Suppressor macrophage (primary cell): ENCODE measurements around the gene NF2.
"Not testable (repeated sequence)": the region's sequence is repeated elsewhere in the genome, so short reads cannot be mapped to it uniquely, and the experiment has no call there.

ENCODE experiments used
- DNase-seq, 4 experiments: peaks; one replicate each; pipeline ENCODE4 v3.0.0-alpha.2; 2020 to 2022

The NF2 gene

DNA sequence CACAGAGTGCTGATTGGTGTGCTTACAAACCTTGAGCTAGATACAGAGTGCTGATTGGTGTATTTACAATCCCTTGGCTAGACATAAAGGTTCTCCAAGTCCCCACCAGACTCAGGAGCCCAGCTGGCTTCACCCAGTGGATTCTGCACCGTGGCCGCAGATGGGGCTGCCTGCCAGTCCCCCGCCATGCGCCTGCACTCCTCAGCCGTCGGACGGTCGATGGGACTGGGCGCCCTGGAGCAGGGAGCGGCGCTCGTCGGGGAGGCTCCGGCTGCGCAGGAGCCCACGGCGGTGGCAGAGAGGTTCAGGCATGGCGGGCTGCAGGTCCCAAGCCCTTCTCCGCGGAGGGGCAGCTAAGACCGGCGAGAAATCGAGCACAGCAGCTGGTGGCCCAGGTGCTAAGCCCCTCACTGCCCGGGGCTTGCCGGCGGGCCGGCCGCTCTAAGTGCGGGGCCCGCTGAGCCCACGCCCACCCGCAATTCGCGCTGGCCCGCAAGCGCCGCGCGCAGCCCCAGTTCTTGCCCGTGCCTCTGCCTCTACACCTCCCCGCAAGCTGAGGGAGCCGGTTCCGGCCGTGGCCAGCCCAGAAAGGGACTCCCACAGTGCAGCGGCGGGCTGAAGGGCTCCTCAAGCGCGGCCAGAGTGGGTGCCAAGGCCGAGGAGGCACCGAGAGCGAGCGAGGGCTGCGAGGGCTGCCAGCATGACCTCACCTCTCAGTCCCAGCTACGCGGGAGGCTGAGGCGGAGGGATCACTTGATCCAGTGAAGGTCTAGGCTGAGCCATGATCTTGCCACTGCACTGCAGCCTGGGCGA lies 5.4 kb upstream of the NF2 start:
- not testable (repeated sequence) for DNase-seq

DNA sequence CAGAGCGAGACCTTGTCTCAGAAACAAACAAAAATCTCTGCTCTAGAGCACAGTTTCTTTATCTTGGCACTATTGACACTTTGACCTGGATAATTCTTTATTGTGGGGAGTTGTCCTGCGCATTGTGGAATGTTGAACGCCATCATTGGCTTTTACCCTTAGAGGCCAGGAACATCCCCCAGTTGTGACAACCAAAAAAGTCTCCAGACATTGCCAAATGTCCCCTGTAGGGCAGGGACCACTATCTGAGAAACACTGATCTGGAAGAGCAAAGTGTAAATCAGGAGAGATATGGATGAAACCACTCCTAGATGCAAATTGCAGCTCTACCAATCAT lies 4.8 kb upstream of the NF2 start:
- no peak for DNase-seq

DNA sequence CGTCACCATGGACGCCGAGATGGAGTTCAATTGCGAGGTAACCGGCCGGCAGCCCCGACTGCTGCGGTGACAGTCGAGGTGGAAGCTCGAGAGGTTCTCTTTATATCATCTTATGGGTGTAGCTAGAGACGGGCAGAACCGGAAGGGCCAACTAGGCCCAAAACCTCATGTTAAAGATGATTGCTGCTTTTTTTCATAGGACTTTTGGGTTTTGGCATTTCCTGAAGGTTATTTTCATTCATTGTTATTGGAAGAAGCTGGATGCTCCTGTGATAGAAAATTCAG lies 585 bp downstream of the NF2 start:
- DNase-seq, result peak in 2 of 4 experiments; percentile 55 to 62

DNA sequence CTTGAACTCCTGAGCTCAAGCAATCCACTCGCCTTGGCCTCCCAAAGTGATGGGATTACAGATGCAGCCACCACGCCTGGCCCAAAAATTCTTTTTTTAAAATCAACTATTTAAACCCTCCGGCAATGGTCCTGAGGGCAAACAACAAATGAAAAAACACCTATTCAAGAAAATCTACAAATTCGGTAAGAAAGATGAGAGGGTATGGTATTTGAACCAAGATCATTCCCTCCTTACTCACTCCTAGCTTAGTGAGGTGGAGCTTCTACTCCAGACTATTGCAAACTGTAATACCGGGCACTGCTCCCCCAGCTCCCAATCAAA lies 2.1 kb downstream of the NF2 start:
- DNase-seq, result no peak

DNA sequence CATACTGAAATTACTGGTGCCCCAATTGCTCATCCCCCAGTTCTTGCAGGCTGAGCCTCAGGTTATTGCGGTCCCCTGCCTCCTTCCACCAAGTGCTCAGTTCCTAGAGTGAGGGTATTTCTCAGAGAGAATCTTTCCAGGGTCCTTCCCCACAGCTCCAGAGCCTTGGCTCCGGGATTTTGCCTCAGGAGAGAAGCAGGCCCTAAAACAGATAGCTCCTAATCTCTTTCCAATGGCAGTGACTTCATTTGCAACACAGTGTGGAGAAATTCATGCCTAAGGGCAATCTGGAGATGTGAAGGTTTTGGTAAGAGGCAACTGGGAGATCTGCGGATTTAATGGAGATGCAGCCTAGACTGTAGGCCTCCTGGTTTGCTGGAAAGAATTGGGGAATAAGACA lies 2.9 kb downstream of the NF2 start:
- DNase-seq, result no peak

DNA sequence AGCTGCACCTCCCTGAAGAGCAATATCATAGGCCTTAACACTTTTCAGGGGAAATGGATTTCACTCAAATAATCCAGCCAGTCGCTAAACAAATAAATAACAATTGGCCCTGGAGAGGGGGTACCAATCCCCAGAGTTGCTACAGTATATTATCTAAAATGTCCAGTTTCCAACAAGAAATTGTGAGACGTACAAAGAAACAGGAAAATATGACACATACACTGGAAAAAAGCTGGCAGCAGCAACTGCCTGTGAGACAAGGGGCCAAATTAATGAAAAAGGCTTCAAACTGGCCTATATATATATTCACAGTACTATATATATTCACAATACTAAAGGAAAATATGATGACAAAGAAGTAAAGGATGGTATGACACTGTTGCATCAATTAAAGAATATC lies 4.0 kb downstream of the NF2 start:
- DNase-seq, result no peak

DNA sequence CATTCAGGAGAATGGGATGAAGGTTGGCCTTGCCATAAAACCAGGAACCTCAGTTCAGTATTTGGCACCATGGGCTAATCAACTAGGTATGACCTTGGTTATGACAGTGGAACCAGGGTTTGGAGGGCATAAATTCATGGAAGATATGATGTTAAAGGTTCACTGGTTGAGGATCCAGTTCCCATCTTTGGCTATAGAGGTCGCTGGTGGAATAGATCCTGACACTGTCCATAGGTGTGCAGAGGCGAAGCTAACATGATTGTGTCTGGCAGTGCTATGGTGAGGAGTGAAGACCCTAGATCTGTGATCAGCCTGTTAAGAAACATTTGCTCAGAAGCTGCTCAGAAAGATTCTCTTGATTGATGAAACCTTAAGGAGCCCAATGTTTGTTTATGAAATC lies 5.7 kb downstream of the NF2 start:
- no peak for DNase-seq

DNA sequence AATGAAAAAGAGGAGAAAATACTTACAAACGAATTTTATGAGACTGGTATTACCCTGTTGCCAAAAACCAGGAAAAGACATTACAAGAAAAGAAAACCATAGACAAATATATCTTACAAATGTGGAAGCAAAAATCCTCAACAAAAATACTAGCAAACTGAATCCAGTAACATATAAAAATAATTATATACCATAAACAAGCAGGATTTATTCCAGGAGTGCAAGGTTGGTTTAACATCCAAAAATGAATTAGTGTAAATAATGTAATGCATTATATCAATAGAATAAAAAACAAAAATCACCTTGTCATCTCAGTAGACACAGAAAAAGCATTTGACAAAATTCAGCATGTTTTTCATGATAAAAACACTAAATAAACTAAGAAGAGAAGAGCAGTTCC lies 7.3 kb downstream of the NF2 start:
- no peak for DNase-seq

DNA sequence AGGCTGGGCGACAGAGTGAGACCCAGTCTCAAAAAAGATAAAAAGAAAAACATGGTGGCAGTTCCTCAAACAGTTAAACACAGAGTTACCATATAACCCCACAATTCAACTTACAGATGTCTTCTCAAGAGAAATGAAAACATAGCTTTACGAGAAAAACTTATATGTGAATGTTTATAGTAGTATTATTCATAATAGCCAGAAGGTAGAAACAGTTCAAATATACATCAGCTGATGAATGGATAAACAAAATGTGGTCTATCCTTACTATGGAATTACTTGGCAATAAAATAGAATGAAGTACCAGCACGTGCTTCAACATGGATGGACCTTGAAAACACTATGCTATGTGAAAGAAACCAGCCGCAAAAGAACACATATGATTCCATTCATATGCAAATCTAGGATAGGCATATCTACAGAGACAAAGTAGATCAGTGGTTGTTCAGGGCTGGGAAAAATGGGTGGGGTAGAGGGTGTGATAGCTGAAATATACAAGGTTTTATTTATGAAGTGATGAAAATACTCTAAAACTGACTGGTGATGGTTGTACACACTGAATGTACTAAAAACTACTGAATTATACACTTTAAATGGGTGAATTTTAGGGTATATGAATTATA lies 12.4 kb downstream of the NF2 start:
- no peak for DNase-seq

DNA sequence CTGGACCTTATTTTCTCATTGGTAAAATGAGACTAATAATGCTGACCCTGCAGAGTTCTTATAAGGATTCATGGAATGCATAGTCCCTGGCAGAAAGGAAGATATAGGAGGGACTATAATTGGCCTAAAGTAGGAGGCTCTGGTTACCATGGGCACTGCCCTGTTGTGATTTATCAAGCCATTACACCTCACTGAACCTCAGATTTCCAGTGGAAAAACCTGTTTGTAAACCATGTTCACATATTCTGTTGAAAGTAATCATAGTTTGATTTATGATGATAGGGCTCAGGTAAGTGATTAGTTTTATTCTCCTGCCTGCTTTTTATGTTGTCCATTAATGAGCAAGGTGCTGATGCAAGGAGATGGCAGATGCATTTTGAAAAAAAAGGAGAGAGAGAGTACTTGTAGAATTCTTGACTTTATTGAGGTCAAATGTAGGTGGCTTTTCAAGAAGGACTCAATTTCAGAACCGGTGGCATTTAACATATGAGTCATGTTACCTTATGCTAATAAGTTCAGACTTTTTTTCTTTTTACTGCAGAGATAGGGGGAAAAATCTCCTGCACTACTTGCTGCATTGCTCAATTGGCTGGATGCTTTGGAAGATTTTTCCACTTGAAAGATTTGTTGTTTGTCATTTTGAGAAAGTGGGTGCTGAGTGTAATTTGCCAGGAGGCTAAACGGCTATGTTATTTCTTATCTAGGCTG lies 14.6 kb downstream of the NF2 start:
- DNase-seq, result peak in 1 of 4 experiments; percentile 20

DNA sequence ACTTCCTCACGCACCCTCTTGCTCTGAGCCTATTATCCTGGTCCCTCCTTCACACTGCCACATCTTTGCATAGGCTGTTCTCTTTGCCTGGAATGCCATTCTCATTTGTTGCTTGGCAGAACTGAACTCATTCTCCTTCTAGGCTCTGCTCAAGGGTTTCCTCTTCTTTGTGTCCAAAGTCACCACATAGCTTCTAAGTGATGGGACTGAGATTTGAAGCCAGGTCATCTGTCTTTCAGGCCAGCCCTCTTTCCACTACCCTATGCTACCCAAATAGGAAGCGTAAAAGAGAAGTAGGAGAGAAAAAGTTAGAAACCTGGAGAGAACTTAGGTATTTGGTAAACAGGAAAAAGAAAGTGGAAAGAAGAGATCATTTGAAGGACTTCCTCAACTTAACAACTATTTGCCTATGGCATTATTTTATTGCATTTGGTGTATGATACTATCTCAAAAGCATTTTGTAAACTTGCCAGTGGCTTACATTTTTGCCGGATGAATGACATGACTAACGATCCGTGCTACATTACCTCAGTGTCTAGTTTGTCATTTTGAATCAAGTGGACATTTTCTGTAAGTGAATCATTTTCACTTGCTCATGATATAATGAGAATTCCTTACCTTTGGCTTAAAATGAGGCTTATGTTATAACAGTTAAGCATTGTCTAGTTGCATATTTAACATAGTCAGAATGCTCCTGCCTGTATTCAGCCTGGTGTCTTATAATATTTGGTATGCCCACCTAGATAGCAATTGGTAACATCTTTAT lies 18.5 kb downstream of the NF2 start:
- peak in 2 of 4 experiments; percentile 16 to 21 for DNase-seq

DNA sequence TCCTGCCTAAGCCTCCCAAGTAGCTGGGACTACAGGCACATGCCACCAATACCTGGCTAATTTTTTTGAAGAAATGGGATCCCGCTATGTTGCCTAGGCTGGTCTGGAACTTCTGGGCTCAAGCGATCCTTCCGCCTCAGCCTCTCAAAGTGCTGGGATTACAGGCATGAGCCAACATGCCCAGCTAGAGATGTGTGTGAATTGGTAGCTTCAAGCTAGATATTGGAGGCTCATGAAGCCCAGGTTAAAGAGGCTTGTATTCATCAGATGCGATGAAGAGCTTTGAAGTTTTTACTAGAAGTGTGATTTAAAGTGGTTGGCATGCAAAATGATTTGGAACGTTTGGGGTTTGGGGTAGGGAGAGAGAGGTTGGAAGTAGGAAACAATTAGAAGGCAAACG lies 19.6 kb downstream of the NF2 start:
- no peak for DNase-seq

DNA sequence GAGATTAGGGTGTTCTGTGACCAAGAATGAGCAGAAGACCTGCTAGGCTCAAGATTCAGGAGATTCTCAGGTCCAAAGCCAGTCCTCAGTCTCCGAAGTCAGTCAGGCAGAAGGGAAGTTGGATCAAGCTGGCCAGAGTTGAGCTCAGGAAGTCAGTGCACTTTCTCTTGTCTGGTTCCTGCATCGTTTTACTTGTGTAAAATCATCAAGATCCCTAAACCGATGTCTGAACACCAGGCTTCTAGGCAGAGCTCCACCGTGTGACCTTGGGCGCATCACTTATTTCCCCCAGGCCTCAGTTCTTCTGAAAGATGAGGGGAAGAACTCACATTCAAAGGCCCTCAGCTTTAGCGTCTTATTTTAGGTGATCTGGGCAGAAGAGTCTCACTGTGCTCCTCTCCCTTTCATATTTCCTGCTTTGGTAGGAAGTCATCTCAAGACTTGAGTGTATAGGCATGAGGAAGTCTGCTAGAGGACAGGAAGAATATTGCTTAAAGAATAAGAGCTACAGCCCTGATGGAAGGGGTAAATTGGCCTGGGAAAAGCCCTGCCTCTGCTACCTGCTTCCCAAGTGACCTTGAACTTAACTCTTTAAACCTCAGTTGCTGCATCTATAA lies 20.2 kb downstream of the NF2 start:
- DNase-seq, result peak; percentile 22 to 51 (median 37)

DNA sequence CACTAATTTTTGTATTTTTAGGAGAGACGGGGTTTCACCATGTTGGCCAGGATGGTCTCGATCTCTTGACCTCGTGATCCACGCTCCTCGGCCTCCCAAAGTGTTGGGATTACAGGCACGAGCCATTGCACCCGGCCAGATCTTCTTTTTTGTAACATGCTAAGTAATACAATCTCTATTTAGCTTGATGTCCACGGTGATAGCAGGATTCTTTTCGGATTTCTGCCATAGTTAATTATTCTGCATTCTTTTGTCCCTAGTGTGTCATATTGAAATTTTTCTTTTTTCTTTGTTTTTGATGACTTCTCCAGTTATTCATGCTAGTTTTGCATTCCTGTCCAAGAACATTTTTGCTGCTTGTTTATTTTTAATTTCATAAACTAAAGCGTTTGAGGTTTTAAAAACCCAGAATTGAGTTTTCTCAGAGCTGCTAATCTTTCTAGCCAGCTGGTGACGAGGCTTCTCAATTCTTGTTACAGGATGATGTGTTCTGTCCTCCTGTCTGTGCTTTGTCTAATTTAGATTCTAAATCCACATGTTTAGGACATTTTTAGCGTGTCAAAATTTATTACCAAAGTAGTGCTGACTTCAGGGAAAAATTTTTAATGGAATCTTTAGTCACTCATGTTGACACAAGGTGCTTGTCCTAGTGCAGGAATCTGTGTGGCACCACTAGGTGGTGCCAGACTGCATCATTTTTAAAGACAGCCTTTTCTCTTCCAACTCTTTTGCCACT lies 21.8 kb downstream of the NF2 start:
- DNase-seq, result peak; percentile 47 to 67 (median 60)

DNA sequence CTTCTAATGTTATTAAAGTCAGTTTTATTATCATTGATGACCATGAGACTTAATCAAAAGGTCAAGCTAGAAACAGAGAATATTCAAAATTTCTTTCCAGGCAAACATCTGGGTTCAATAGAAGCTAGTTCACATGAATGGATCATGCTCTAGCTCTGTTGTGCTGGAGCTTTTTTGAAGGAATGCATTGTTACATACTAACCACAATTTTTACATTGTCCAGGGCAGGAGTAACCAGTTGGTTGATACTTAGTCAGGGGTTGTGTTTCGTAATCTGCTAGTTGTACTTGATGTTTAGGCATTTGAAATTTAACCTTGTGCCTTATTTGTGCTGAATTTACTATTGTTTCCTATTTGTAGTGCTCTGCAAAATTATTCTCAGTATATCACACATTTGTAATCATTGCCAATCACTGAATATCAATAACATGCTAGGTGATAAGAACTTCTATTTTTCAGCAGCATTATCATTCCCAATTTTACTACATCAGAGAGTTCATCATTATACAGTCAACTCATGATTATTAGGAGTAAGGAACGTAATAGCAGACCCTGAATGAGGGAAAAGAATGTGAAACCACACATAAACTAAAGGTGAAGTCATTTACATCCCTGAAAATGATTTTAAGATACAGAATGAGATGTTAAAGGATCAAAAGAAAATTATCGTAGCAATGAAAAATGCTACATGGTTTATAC lies 23.2 kb downstream of the NF2 start:
- DNase-seq, result peak in 2 of 4 experiments; percentile 16 to 18

DNA sequence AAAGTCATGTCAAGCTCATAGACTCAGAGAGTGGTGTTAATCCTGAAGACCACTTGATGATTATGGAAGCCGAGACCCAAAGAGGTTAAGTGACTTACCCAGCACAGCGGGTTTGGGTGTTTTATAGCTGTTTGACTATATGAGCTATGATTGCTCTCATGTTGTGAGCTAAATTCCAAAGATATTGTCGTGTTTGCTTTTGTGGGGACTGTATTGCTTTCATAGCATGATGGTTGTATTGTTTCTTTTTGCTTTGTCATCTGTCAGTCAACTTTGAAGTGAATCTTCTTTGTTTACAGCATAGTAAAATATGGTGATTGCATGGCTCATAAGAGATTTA lies 23.7 kb downstream of the NF2 start:
- DNase-seq, result no peak

DNA sequence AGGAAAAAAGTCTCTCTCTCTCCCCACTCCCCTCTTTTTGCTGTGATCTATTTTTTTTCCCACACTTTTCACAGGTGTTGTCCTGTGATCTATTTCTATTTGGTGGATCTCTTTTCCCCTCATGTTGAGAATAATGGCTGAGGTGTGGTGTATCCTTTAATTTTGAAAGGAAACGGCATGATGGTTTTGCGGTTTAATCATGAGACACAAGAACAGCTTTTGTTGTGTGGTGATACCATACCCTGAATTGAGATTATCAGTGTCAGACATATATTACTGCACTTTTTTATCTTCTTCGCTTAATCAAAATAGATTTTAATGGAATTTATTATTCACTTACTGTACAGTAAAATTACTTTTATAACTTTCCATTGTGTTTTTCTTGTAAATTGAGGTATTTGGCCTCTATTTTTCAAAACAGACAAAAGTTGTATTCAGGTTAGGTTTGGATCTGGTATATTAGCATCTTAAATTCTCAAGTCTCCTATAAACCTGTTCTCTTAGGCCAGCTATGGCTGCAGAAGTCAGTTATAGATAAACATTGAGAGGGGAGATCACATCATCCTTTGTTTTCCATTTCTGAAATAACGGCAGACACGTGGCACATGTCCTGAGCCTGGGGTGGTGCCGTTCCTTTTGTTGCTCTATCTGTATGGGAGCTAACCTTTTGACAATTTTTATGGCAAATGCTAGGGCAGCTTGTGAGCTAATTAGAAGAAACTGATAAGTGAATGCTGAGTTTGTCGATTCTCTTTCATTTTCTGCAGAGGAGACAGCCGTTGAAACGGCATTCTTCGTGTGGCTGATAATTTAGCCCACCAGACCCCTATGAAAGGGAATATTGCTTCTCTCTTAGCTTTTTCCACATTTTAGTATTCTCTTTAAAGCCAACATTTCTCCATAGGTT lies 25.8 kb downstream of the NF2 start:
- no peak for DNase-seq

DNA sequence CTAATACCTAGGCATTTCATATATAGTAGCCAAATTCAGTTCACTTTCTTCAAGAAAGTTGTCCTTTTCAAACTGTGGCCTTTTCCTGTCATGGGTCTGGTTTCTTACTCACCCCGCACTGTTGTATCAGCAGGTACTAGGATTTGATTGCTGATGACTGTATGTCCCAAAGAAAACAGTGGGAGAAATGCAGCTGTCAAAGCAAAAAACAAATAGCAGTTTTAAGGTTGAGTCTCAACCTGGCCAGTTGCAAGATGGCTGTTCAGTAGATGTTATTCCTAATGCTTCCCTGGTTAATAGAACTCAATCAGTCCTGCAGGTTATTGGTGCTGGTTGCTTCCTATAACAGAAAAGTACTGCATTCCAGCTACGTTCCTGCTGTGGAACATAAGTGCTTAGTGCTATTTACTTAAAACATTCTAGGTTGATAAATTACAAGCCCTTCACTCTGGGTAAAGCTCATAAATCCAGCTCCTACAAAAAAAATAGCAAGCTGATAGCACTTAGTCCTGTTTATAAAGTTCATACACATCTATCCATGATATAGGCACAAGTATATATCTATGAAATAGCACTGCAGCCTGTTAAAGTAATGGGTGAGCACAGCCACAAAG lies 26.6 kb downstream of the NF2 start:
- no peak for DNase-seq

DNA sequence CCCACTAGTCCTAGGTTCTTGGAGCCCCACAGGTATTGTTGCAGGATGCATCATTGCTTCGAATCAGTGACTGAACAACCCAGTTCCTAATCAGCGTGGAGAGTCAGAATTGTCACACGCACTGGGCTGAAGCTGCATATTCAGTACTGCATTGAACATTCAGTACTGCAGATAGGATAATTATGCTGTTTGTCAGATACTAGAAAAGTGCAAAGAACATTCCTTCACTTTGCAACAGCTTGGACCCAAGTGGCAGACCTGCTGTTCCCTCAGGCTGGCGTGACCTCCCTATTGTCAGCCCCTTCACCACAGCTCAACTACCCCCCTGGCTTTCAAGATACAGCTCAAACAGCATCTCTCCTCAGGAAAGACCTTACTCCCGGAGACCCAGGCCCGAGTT lies 27.6 kb downstream of the NF2 start:
- no peak for DNase-seq

DNA sequence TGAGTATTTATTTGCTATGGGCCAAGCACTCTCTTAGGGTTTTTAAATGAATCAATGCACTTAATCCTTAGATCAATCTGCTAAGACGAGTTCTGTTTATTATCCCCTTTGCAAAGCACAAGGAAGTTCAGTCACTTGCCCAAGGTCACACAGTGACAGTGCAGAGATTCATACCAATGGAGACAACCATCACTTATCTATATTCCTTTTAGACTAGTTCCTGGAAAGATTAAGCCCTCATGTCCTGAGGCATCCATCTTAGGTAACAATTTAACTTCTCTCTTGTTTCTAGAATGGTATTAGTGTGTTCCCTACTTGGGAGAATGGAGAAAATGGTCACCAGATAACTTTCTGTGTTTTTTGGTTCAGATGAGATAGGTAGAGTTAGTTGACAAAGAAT lies 28.3 kb downstream of the NF2 start:
- no peak for DNase-seq
